Measurements from ENCODE around the gene ANAPC4. TPM values are rescaled to one million over a fixed set of nuclear protein-coding genes. Genes with fewer than 3 reads are reported as not detected.
"Not testable (repeated sequence)": the region's sequence is repeated elsewhere in the genome, so short reads cannot be mapped to it uniquely, and the experiment has no call there.

Gene ANAPC4
- total RNA-seq: 37.4 and 42.1 TPM in 2 replicates

GRCh38 chr4:25376754-25377571, at the start of gene ANAPC4:
ANAPC4 (plus strand) TSS chr4:25377263; CDS start chr4:25377428, 165 bp downstream.
- peaks cover 8% of the 10 kb centered on the region for H3K4me1 Mint-ChIP-seq
- intact Hi-C loops (cut with micrococcal nuclease): loop anchor here (1.0 to 5.0 kb wide), 5 partner anchors 65 to 795 kb away; partner anchors contain the start of genes DHX15, PI4K2B, SEPSECS and SMIM20
- peaks cover 10% of the 10 kb centered on the region for H3K36me3 Mint-ChIP-seq (ENCODE audit: low read depth)
- no peaks in the 10 kb centered on the region for H3K9me3 Mint-ChIP-seq
- H3K4me3 Mint-ChIP-seq: no peak within 1 kb of the TSS
- peak; percentile 99 for DNase-seq
- H3K27me3 Mint-ChIP-seq: no peaks in the 10 kb centered on the region
- H3K27ac Mint-ChIP-seq: peak within 1 kb of the TSS; percentile 87

- H3K4me1 Mint-ChIP-seq: peaks cover 17% of the 10 kb centered on the region
- H3K27me3 Mint-ChIP-seq; DNase-seq; H3K27ac Mint-ChIP-seq; H3K4me3 Mint-ChIP-seq; H3K9me3 Mint-ChIP-seq; intact Hi-C loops (cut with micrococcal nuclease); H3K36me3 Mint-ChIP-seq (ENCODE audit: low read depth): not testable (repeated sequence)
Observed at GRCh38 chr4:25328463-25328862, 48.6 kb upstream of the ANAPC4 start.

- peaks cover 17% of the 10 kb centered on the region for H3K4me1 Mint-ChIP-seq
- H3K27me3 Mint-ChIP-seq: no peaks in the 10 kb centered on the region
- no peak for DNase-seq
- H3K9me3 Mint-ChIP-seq: no peaks in the 10 kb centered on the region
- intact Hi-C loops (cut with micrococcal nuclease): no loop called here
- H3K36me3 Mint-ChIP-seq (ENCODE audit: low read depth): peaks cover 10% of the 10 kb centered on the region
- no peak overlapping the region for H3K4me3 Mint-ChIP-seq
- H3K27ac Mint-ChIP-seq: peak overlapping the region; percentile 92
Observed at GRCh38 chr4:25330335-25330734, 46.7 kb upstream of the ANAPC4 start.

GRCh38 chr4:25330905-25331808, 45.9 kb upstream of the ANAPC4 start:
- intact Hi-C loops (cut with micrococcal nuclease): loop anchor here (1.0 kb wide), 1 partner anchor 10 kb away; no protein-coding TSS in a partner anchor
- Mint-ChIP-seq H3K27me3 (no peaks in the 10 kb centered on the region), H3K27ac (peak overlapping the region; percentile 92), H3K9me3 (no peaks in the 10 kb centered on the region), H3K4me3 (peak overlapping the region; percentile 84), H3K4me1 (peaks cover 17% of the 10 kb centered on the region), H3K36me3 (ENCODE audit: low read depth) (peaks cover 10% of the 10 kb centered on the region)
- DNase-seq: peak; percentile 71

GRCh38 chr4:25343671-25344070, 33.4 kb upstream of the ANAPC4 start:
- Mint-ChIP-seq H3K27me3 (no peaks in the 10 kb centered on the region), H3K27ac (no peak overlapping the region), H3K4me1 (peaks cover 4% of the 10 kb centered on the region), H3K4me3 (no peak overlapping the region), H3K36me3 (ENCODE audit: low read depth) (peaks cover 6% of the 10 kb centered on the region), H3K9me3 (no peaks in the 10 kb centered on the region)
- intact Hi-C loops (cut with micrococcal nuclease): no loop called here
- DNase-seq: no peak

- Mint-ChIP-seq H3K9me3 (no peaks in the 10 kb centered on the region), H3K4me1 (peaks cover 4% of the 10 kb centered on the region), H3K27ac (no peak overlapping the region), H3K4me3 (no peak overlapping the region), H3K27me3 (no peaks in the 10 kb centered on the region), H3K36me3 (ENCODE audit: low read depth) (peaks cover 4% of the 10 kb centered on the region)
- no peak for DNase-seq
- intact Hi-C loops (cut with micrococcal nuclease): no loop called here
Observed at GRCh38 chr4:25345744-25346143, 31.3 kb upstream of the ANAPC4 start.

GRCh38 chr4:25346913-25347312, 30.1 kb upstream of the ANAPC4 start:
- Mint-ChIP-seq H3K4me3 (no peak overlapping the region), H3K27ac (peak overlapping the region; percentile 9), H3K4me1 (peaks cover 4% of the 10 kb centered on the region), H3K27me3 (no peaks in the 10 kb centered on the region), H3K9me3 (no peaks in the 10 kb centered on the region), H3K36me3 (ENCODE audit: low read depth) (peaks cover 4% of the 10 kb centered on the region)
- intact Hi-C loops (cut with micrococcal nuclease): no loop called here
- DNase-seq: no peak

GRCh38 chr4:25347473-25347872, 29.6 kb upstream of the ANAPC4 start:
- Mint-ChIP-seq H3K27me3 (no peaks in the 10 kb centered on the region), H3K4me1 (peaks cover 4% of the 10 kb centered on the region), H3K9me3 (no peaks in the 10 kb centered on the region), H3K4me3 (no peak overlapping the region), H3K36me3 (ENCODE audit: low read depth) (peaks cover 6% of the 10 kb centered on the region), H3K27ac (no peak overlapping the region)
- no peak for DNase-seq
- intact Hi-C loops (cut with micrococcal nuclease): no loop called here

- intact Hi-C loops (cut with micrococcal nuclease): no loop called here
- H3K9me3 Mint-ChIP-seq: no peaks in the 10 kb centered on the region
- no peak overlapping the region for H3K27ac Mint-ChIP-seq
- H3K36me3 Mint-ChIP-seq (ENCODE audit: low read depth): peaks cover 6% of the 10 kb centered on the region
- H3K4me1 Mint-ChIP-seq: peaks cover 4% of the 10 kb centered on the region
- no peaks in the 10 kb centered on the region for H3K27me3 Mint-ChIP-seq
- no peak overlapping the region for H3K4me3 Mint-ChIP-seq
- no peak for DNase-seq
Observed at GRCh38 chr4:25347971-25348370, 29.1 kb upstream of the ANAPC4 start.

- H3K9me3 Mint-ChIP-seq: no peaks in the 10 kb centered on the region
- no peak overlapping the region for H3K27ac Mint-ChIP-seq
- intact Hi-C loops (cut with micrococcal nuclease): no loop called here
- H3K36me3 Mint-ChIP-seq (ENCODE audit: low read depth): peaks cover 5% of the 10 kb centered on the region
- H3K4me3 Mint-ChIP-seq: no peak overlapping the region
- no peaks in the 10 kb centered on the region for H3K27me3 Mint-ChIP-seq
- H3K4me1 Mint-ChIP-seq: peaks cover 4% of the 10 kb centered on the region
- DNase-seq: no peak
Observed at GRCh38 chr4:25350561-25350960, 26.5 kb upstream of the ANAPC4 start.

- Mint-ChIP-seq H3K36me3 (ENCODE audit: low read depth) (peaks cover 5% of the 10 kb centered on the region), H3K4me1 (peaks cover under 1% of the 10 kb centered on the region), H3K27ac (no peak overlapping the region), H3K4me3 (no peak overlapping the region), H3K9me3 (no peaks in the 10 kb centered on the region), H3K27me3 (no peaks in the 10 kb centered on the region)
- DNase-seq: no peak
- intact Hi-C loops (cut with micrococcal nuclease): no loop called here
Observed at GRCh38 chr4:25351777-25352416, 25.2 kb upstream of the ANAPC4 start.

GRCh38 chr4:25356068-25356467, 21.0 kb upstream of the ANAPC4 start:
- intact Hi-C loops (cut with micrococcal nuclease): no loop called here
- no peak overlapping the region for H3K4me3 Mint-ChIP-seq
- no peaks in the 10 kb centered on the region for H3K27me3 Mint-ChIP-seq
- no peak for DNase-seq
- H3K9me3 Mint-ChIP-seq: no peaks in the 10 kb centered on the region
- H3K27ac Mint-ChIP-seq: no peak overlapping the region
- H3K4me1 Mint-ChIP-seq: no peaks in the 10 kb centered on the region
- peaks cover 9% of the 10 kb centered on the region for H3K36me3 Mint-ChIP-seq (ENCODE audit: low read depth)

GRCh38 chr4:25358515-25359275, 18.4 kb upstream of the ANAPC4 start:
- Mint-ChIP-seq H3K9me3 (no peaks in the 10 kb centered on the region), H3K27ac (no peak overlapping the region), H3K36me3 (ENCODE audit: low read depth) (peaks cover 9% of the 10 kb centered on the region), H3K4me1 (no peaks in the 10 kb centered on the region), H3K4me3 (no peak overlapping the region), H3K27me3 (no peaks in the 10 kb centered on the region)
- intact Hi-C loops (cut with micrococcal nuclease): no loop called here
- no peak for DNase-seq

Measured in activated CD4-positive, alpha-beta T cell treated with anti-CD3 and anti-CD28 coated beads, Interleukin-2, amount 10 ng/mL, durations not matched to agents 24 days and 14 days (primary cell).